GM19467 (cell line): ENCODE results near the gene AQP4.

Source experiments
- ATAC-seq: cut with Tn5 transposase; IDR thresholded peaks from one replicate; pipeline ENCODE4 v1.9.1; 2021; ENCODE audit warnings: mild to moderate bottlenecking, moderate library complexity; ENCODE audit not compliant: unreplicated experiment

The AQP4 gene

GRCh38 chr18:26865557-26865956 is at the start of gene AQP4:
AQP4 (minus strand) TSS chr18:26865707; CDS start chr18:26865689, 18 bp downstream.
- no peak for ATAC-seq

GRCh38 chr18:26911840-26912239 is 46.3 kb upstream of the AQP4 start:
- no peak for ATAC-seq

GRCh38 chr18:26909599-26910290 is 44.2 kb upstream of the AQP4 start:
- ATAC-seq, result no peak

GRCh38 chr18:26908906-26909305 is 43.4 kb upstream of the AQP4 start:
- no peak for ATAC-seq

- no peak for ATAC-seq
These were observed 36.8 kb upstream of the AQP4 start for GRCh38 chr18:26902291-26902690.

- ATAC-seq, result no peak
These were observed 35.5 kb upstream of the AQP4 start for GRCh38 chr18:26901020-26901419.

GRCh38 chr18:26894426-26894825 is 28.9 kb upstream of the AQP4 start:
- no peak for ATAC-seq

- no peak for ATAC-seq
These were observed 28.5 kb upstream of the AQP4 start for GRCh38 chr18:26893996-26894395.

GRCh38 chr18:26888259-26888658 is 22.8 kb upstream of the AQP4 start:
- no peak for ATAC-seq

- ATAC-seq, result no peak
These were observed 9.6 kb upstream of the AQP4 start for GRCh38 chr18:26875040-26875654.

GRCh38 chr18:26874283-26874682 is 8.8 kb upstream of the AQP4 start:
- ATAC-seq, result no peak

- peak; percentile 47 for ATAC-seq
These were observed 4.1 kb upstream of the AQP4 start for GRCh38 chr18:26869640-26870039.

- ATAC-seq, result no peak
These were observed 3.6 kb upstream of the AQP4 start for GRCh38 chr18:26868968-26869586.

GRCh38 chr18:26867471-26867870 is 2.0 kb upstream of the AQP4 start:
- ATAC-seq, result no peak

GRCh38 chr18:26864658-26865057 is 849 bp downstream of the AQP4 start:
- ATAC-seq, result no peak

GRCh38 chr18:26863921-26864497 is 1.5 kb downstream of the AQP4 start:
- no peak for ATAC-seq

- no peak for ATAC-seq
These were observed 2.2 kb downstream of the AQP4 start for GRCh38 chr18:26863122-26863879.

- no peak for ATAC-seq
These were observed 3.4 kb downstream of the AQP4 start for GRCh38 chr18:26862084-26862483.

- ATAC-seq, result no peak
These were observed 11.1 kb downstream of the AQP4 start for GRCh38 chr18:26854292-26854881.

GRCh38 chr18:26853401-26853800 is 12.1 kb downstream of the AQP4 start:
- no peak for ATAC-seq

GRCh38 chr18:26843760-26844159 is 21.7 kb downstream of the AQP4 start:
- ATAC-seq, result no peak
